Naive thymus-derived CD4-positive, alpha-beta T cell (primary cell): ENCODE results near the gene OR6C2. TPM values are rescaled to one million over a fixed set of nuclear protein-coding genes. Genes with fewer than 3 reads are reported as not detected.

Experiments
- ATAC-seq: fragments of 150-1000 bp; cut with Tn5 transposase; 2 replicates; pipeline ENCODE4 v1.10.0; 2021; ENCODE audit warnings: mild to moderate bottlenecking, moderate library complexity
- CTCF ChIA-PET: fragments of 350-600 bp; sonication (Branson Sonifier 250); formaldehyde crosslinking; loops from one replicate; lab custom pipeline; 2021; ENCODE audit warnings: antibody characterized with exemption; lab: Charles Lee
- POLR2A ChIA-PET: fragments of 350-600 bp; sonication (Branson Sonifier 250); formaldehyde crosslinking; loops from one replicate; lab custom pipeline; 2021; ENCODE audit warnings: antibody characterized with exemption, inconsistent platforms; lab: Charles Lee
- DNase-seq, 9 donors: peaks; one replicate each; pipeline versions ENCODE4 v3.0.0 to v3.0.0-alpha.2; 2020 to 2022; ENCODE audit warnings: mixed read lengths in 1 of 9
- H3K27ac ChIP-seq: one replicate; pipeline ENCODE4 v1.7.0; 2013; ENCODE audit warnings: mild to moderate bottlenecking, low read depth, low read length, moderate library complexity
- H3K27me3 ChIP-seq, 2 donors: one replicate each; pipeline ENCODE4 v1.7.0; 2013; ENCODE audit warnings: low read length in 2 of 2, mild to moderate bottlenecking in 2 of 2, moderate library complexity in 2 of 2; ENCODE audit not compliant: control insufficient read depth in 2 of 2, insufficient read depth in 2 of 2
- H3K36me3 ChIP-seq, 3 experiments: 1 replicate in 2 of 3; 2 replicates in 1 of 3; pipeline ENCODE4 v1.7.0; 2013; ENCODE audit warnings: low read length in 3 of 3, mild to moderate bottlenecking in 3 of 3, moderate library complexity in 1 of 3; ENCODE audit not compliant: insufficient read depth in 3 of 3, control insufficient read depth in 2 of 3
- H3K4me1 ChIP-seq, 2 donors: one replicate each; pipeline ENCODE4 v1.7.0; 2013; ENCODE audit warnings: low read length in 2 of 2, mild to moderate bottlenecking in 2 of 2, moderate library complexity in 1 of 2; ENCODE audit not compliant: control insufficient read depth in 2 of 2, insufficient read depth in 2 of 2
- H3K4me3 ChIP-seq: 2 replicates; pipeline ENCODE4 v1.7.0; 2013; ENCODE audit warnings: mild to moderate bottlenecking, low read length
- H3K9me3 ChIP-seq, 3 experiments: 1 replicate in 2 of 3; 2 replicates in 1 of 3; pipeline ENCODE4 v1.7.0; 2013; ENCODE audit warnings: low read length in 3 of 3; ENCODE audit not compliant: control insufficient read depth in 2 of 3
- H3K27ac Mint-ChIP-seq, 9 donors: one replicate each; pipeline ENCODE4 v1.8.0; 2020 to 2022; ENCODE audit warnings: mixed read lengths in 9 of 9, mild to moderate bottlenecking in 8 of 9, moderate library complexity in 5 of 9, inconsistent platforms in 2 of 9
- H3K27me3 Mint-ChIP-seq, 5 donors: one replicate each; pipeline ENCODE4 v1.8.0; 2021 to 2022; ENCODE audit warnings: mixed read lengths in 5 of 5, mild to moderate bottlenecking in 1 of 5
- H3K36me3 Mint-ChIP-seq, 5 donors: one replicate each; pipeline ENCODE4 v1.8.0; 2020 to 2022; ENCODE audit warnings: mixed read lengths in 5 of 5, mild to moderate bottlenecking in 3 of 5, inconsistent platforms in 1 of 5
- H3K4me1 Mint-ChIP-seq, 7 donors: one replicate each; pipeline ENCODE4 v1.8.0; 2020 to 2022; ENCODE audit warnings: mixed read lengths in 7 of 7, mild to moderate bottlenecking in 3 of 7, inconsistent platforms in 1 of 7
- H3K4me3 Mint-ChIP-seq, 10 donors: one replicate each; pipeline ENCODE4 v1.8.0; 2020 to 2022; ENCODE audit warnings: mild to moderate bottlenecking in 10 of 10, mixed read lengths in 10 of 10, moderate library complexity in 6 of 10, inconsistent platforms in 2 of 10
- H3K9me3 Mint-ChIP-seq, 11 donors: one replicate each; pipeline ENCODE4 v1.8.0; 2020 to 2022; ENCODE audit warnings: mixed read lengths in 11 of 11, mild to moderate bottlenecking in 4 of 11, inconsistent platforms in 1 of 11, moderate library complexity in 1 of 11
- intact Hi-C, 2 donors: fragments of 100-400 bp; cut with micrococcal nuclease; formaldehyde crosslinking; loops; one replicate each; pipeline ENCODE4 v1.15.1; 2023
- polyA plus RNA-seq, 2 donors: library from polyadenylated mRNA; unstranded; fragments of 300-500 nt; fragmentation: Illumina TruSeq; gene quantifications; one replicate each; pipeline ENCODE4 v1.2.3, GENCODE V29; 2021
- total RNA-seq, 6 experiments: library from RNA in 5 of 6; stranded (reverse) in 5 of 6; gene quantifications; 1 replicate in 5 of 6; 2 replicates in 1 of 6; pipeline ENCODE4 v1.2.3 and lab custom pipeline; 2021 to 2026

OR6C2 gene
- total and polyA plus RNA-seq, 7 experiments from 2014 or later: not detected

GRCh38 chr12:55499231-55499630 is 55.4 kb downstream of the OR6C2 start:
- peaks cover 0 to 39% (median 9%) of the 10 kb centered on the region in 5 donors for H3K27me3 Mint-ChIP-seq
- H3K4me1 Mint-ChIP-seq: no peaks in the 10 kb centered on the region
- Histone ChIP-seq H3K27ac (no peak overlapping the region), H3K4me1 (no peaks in the 10 kb centered on the region), H3K36me3 (no peaks in the 10 kb centered on the region), H3K27me3 (no peaks in the 10 kb centered on the region), H3K4me3 (no peak overlapping the region), H3K9me3 (no peaks in the 10 kb centered on the region)
- DNase-seq (no peak), ATAC-seq (no peak)
- H3K36me3 Mint-ChIP-seq: no peaks in the 10 kb centered on the region
- POLR2A ChIA-PET: no interaction called here
- CTCF ChIA-PET: no interaction called here
- no peak overlapping the region for H3K4me3 Mint-ChIP-seq
- H3K27ac Mint-ChIP-seq: no peak overlapping the region
- intact Hi-C loops: no loop called here
- peaks cover 0 to 1% (median 0%) of the 10 kb centered on the region in 11 donors for H3K9me3 Mint-ChIP-seq

GRCh38 chr12:55499810-55500252 is 56.0 kb downstream of the OR6C2 start:
- intact Hi-C loops: no loop called here
- Mint-ChIP-seq H3K4me1 (no peaks in the 10 kb centered on the region), H3K9me3 (peaks cover 0 to 5% (median 0%) of the 10 kb centered on the region in 11 donors), H3K36me3 (no peaks in the 10 kb centered on the region), H3K27ac (no peak overlapping the region), H3K27me3 (peaks cover 0 to 39% (median 9%) of the 10 kb centered on the region in 5 donors), H3K4me3 (no peak overlapping the region)
- no peak for ATAC-seq
- POLR2A ChIA-PET: no interaction called here
- H3K4me3 ChIP-seq: no peak overlapping the region
- H3K9me3 ChIP-seq: no peaks in the 10 kb centered on the region
- H3K36me3 ChIP-seq: no peaks in the 10 kb centered on the region
- no peaks in the 10 kb centered on the region for H3K27me3 ChIP-seq
- DNase-seq: no peak
- no peaks in the 10 kb centered on the region for H3K4me1 ChIP-seq
- H3K27ac ChIP-seq: no peak overlapping the region
- CTCF ChIA-PET: no interaction called here

- Mint-ChIP-seq H3K36me3 (no peaks in the 10 kb centered on the region), H3K27me3 (peaks cover 0 to 28% (median 6%) of the 10 kb centered on the region in 5 donors), H3K4me3 (no peak overlapping the region), H3K4me1 (no peaks in the 10 kb centered on the region), H3K9me3 (peaks cover 0 to 6% (median 1%) of the 10 kb centered on the region in 11 donors), H3K27ac (no peak overlapping the region)
- ChIA-PET POLR2A (no interaction called here), CTCF (no interaction called here)
- Histone ChIP-seq H3K4me1 (no peaks in the 10 kb centered on the region), H3K9me3 (no peaks in the 10 kb centered on the region), H3K27ac (no peak overlapping the region), H3K36me3 (no peaks in the 10 kb centered on the region), H3K27me3 (no peaks in the 10 kb centered on the region), H3K4me3 (no peak overlapping the region)
- no peak for ATAC-seq
- intact Hi-C loops: no loop called here
- DNase-seq: no peak
These were observed 57.7 kb downstream of the OR6C2 start for GRCh38 chr12:55501601-55502000.

Other genes with a start within 250 kb of the OR6C2 start
- gene OR10A7, start 223.1 kb upstream of the OR6C2 start, total RNA-seq: not detected
- gene OR10A7, start 223.1 kb upstream of the OR6C2 start, polyA plus RNA-seq: not detected
- gene OR6C74, start 199.5 kb upstream of the OR6C2 start, total RNA-seq: not detected
- gene OR6C74, start 199.5 kb upstream of the OR6C2 start, polyA plus RNA-seq: not detected
- gene OR6C6, start 147.5 kb upstream of the OR6C2 start, total RNA-seq: not detected
- not detected for gene OR6C6, start 147.5 kb upstream of the OR6C2 start, polyA plus RNA-seq
- gene OR6C1, start 129.7 kb upstream of the OR6C2 start, total RNA-seq: not detected
- gene OR6C1, start 129.7 kb upstream of the OR6C2 start, polyA plus RNA-seq: not detected
- not detected for gene OR6C3, start 113.3 kb upstream of the OR6C2 start, total RNA-seq
- not detected for gene OR6C3, start 113.3 kb upstream of the OR6C2 start, polyA plus RNA-seq
- gene OR6C75, start 81.1 kb upstream of the OR6C2 start, total RNA-seq: not detected
- gene OR6C75, start 81.1 kb upstream of the OR6C2 start, polyA plus RNA-seq: not detected
- gene OR6C65, start 43.5 kb upstream of the OR6C2 start, total RNA-seq: not detected
- not detected for gene OR6C65, start 43.5 kb upstream of the OR6C2 start, polyA plus RNA-seq
- not detected for gene OR6C76, start 17.8 kb upstream of the OR6C2 start, total RNA-seq
- not detected for gene OR6C76, start 17.8 kb upstream of the OR6C2 start, polyA plus RNA-seq
- not detected for gene OR6C70, start 26.1 kb downstream of the OR6C2 start, total RNA-seq
- gene OR6C70, start 26.1 kb downstream of the OR6C2 start, polyA plus RNA-seq: not detected
- gene OR6C68, start 48.3 kb downstream of the OR6C2 start, total RNA-seq: not detected
- not detected for gene OR6C68, start 48.3 kb downstream of the OR6C2 start, polyA plus RNA-seq
- gene OR6C4, start 105.5 kb downstream of the OR6C2 start, total RNA-seq: not detected
- not detected for gene OR6C4, start 105.5 kb downstream of the OR6C2 start, polyA plus RNA-seq
- under 1 TPM in 1 of 5 experiments, not detected in 4; 0.24 TPM for gene OR2AP1, start 128.4 kb downstream of the OR6C2 start, total RNA-seq
- gene OR2AP1, start 128.4 kb downstream of the OR6C2 start, polyA plus RNA-seq: not detected
- not detected for gene OR10P1, start 192.8 kb downstream of the OR6C2 start, total RNA-seq
- not detected for gene OR10P1, start 192.8 kb downstream of the OR6C2 start, polyA plus RNA-seq